ENCODE data around the gene ASTN2. TPM values are rescaled to one million over a fixed set of nuclear protein-coding genes. Genes with fewer than 3 reads are reported as not detected.

The ASTN2 gene
- polyA plus RNA-seq, 1 experiment: 12.8 TPM

DNA sequence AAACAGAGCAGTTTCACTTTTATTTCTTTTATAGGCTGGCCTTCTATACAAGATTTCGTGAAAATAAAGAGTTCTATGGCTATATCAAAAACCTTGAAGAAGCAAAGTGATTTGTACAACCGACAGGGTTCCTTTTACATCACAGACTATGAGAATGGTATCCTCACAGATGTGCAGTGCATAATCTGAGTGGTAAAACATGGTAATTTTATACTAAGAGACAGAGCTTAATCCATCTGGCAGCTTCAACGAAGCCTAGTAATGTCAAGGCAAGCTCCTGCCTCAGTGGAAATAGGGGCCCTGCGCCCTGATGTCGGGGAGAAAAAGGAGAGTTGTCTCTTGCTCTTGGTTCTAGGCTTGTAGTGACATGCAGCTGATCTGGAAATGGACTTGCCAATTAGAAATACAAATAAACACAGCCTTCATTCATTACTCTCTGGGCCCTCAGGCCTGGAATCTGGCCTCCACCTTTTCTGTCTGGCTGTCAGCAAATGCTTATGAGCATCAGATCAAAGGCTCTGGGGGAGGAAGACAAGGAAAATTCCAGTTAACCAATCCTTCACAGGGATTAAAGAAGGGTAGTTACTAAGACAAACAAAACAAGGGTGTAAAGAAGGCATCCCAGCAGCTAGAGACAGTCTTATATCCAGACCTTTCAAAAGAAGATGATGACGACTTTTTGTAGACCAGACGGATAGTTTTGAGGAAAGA lies 761.4 kb downstream of the ASTN2 start:
- H3K36me3 ChIP-seq (ENCODE audit: control insufficient read depth, insufficient read depth, low read length): no peaks in the 10 kb centered on the region
- CTCF ChIA-PET: interaction anchor here (1.5 kb wide), 1 partner anchor 63 kb away, joined by 3 read pairs; no protein-coding TSS in a partner anchor
- POLR2A ChIA-PET: no interaction called here
- H3K4me3 ChIP-seq (ENCODE audit: low read depth, low read length): no peak overlapping the region
- TF ChIP-seq, protein P1, sequence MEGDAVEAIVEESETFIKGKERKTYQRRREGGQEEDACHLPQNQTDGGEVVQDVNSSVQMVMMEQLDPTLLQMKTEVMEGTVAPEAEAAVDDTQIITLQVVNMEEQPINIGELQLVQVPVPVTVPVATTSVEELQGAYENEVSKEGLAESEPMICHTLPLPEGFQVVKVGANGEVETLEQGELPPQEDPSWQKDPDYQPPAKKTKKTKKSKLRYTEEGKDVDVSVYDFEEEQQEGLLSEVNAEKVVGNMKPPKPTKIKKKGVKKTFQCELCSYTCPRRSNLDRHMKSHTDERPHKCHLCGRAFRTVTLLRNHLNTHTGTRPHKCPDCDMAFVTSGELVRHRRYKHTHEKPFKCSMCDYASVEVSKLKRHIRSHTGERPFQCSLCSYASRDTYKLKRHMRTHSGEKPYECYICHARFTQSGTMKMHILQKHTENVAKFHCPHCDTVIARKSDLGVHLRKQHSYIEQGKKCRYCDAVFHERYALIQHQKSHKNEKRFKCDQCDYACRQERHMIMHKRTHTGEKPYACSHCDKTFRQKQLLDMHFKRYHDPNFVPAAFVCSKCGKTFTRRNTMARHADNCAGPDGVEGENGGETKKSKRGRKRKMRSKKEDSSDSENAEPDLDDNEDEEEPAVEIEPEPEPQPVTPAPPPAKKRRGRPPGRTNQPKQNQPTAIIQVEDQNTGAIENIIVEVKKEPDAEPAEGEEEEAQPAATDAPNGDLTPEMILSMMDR (IDR thresholded peaks at IDR 0.05; ENCODE audit: insufficient read depth, low read depth, low read length): no peak
- no peaks in the 10 kb centered on the region for H3K27me3 ChIP-seq (ENCODE audit: control insufficient read depth, insufficient read depth, low read length)
- DNase-seq (ENCODE audit: low read depth): no peak

DNA sequence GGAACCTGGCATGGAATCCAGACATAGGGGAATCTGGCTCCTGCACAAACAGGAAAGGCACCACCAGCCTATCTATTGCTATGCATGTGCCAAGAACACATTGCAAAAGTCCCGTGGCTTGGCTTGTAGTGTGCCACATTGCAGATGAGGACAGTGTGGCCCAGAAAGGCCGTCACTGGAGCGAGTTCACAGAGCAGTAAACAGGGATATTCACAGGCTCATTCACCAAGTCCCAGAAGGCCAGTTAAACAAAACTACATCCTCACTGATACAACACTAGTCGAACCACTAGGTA lies 767.4 kb downstream of the ASTN2 start:
- DNase-seq (ENCODE audit: low read depth): no peak
- Histone ChIP-seq H3K36me3 (ENCODE audit: control insufficient read depth, insufficient read depth, low read length) (no peaks in the 10 kb centered on the region), H3K4me3 (ENCODE audit: low read depth, low read length) (no peak overlapping the region), H3K27me3 (ENCODE audit: control insufficient read depth, insufficient read depth, low read length) (no peaks in the 10 kb centered on the region)
- TF ChIP-seq, protein P1 (IDR thresholded peaks at IDR 0.05; ENCODE audit: insufficient read depth, low read depth, low read length): no peak
- CTCF ChIA-PET: interaction anchor here (0.7 to 6.7 kb wide), 15 partner anchors 9 to 1064 kb away, joined by 3 to 60 read pairs (median 4); no protein-coding TSS in a partner anchor
- POLR2A ChIA-PET: no interaction called here

- H3K4me3 ChIP-seq (ENCODE audit: low read depth, low read length): no peak overlapping the region
- ChIA-PET POLR2A (no interaction called here), CTCF (interaction anchor here (0.7 to 6.7 kb wide), 17 partner anchors 9 to 1063 kb away, joined by 3 to 60 read pairs (median 4); no protein-coding TSS in a partner anchor)
- H3K36me3 ChIP-seq (ENCODE audit: control insufficient read depth, insufficient read depth, low read length): no peaks in the 10 kb centered on the region
- no peak for DNase-seq (ENCODE audit: low read depth)
- TF ChIP-seq, protein P1 (IDR thresholded peaks at IDR 0.05; ENCODE audit: insufficient read depth, low read depth, low read length): peak; percentile 73
- H3K27me3 ChIP-seq (ENCODE audit: control insufficient read depth, insufficient read depth, low read length): no peaks in the 10 kb centered on the region
These were observed 768.0 kb downstream of the ASTN2 start for GRCh38 chr9:116646661-116647514.

DNA sequence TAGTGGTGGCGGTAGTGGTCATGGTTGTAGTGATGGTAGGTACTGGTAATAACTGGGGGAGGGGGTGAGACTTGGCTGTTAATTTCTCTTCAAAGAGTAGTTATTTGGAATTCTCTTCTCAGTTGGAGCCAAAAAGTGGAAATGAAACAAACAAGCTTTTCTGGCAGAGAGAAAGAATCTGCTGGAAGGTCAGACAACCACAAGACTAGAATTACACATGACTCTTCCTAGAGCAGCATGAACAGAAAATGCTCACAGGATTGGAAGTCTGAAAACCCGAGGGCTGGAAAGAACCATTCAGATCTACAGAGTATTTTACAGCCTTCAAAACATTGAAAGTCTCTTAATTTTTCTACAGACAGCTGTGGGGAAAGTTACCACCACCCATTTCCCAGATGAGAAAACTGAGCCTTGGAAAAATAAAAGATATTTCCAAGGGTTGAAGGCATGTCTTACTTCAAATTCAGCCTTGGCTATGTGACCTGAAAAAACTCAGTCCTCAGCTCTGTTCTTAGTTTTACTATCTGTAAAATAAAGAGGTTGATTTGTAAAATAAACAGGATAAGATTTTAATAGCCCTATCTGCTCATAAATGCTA lies 770.7 kb downstream of the ASTN2 start:
- Histone ChIP-seq H3K36me3 (ENCODE audit: control insufficient read depth, insufficient read depth, low read length) (no peaks in the 10 kb centered on the region), H3K4me3 (ENCODE audit: low read depth, low read length) (no peak overlapping the region), H3K27me3 (ENCODE audit: control insufficient read depth, insufficient read depth, low read length) (no peaks in the 10 kb centered on the region)
- POLR2A ChIA-PET: no interaction called here
- CTCF ChIA-PET: interaction anchor here (0.7 to 6.7 kb wide), 6 partner anchors 11 to 1052 kb away, joined by 3 to 60 read pairs (median 4); no protein-coding TSS in a partner anchor
- peak; percentile 54 for DNase-seq (ENCODE audit: low read depth)
- TF ChIP-seq, protein P1 (IDR thresholded peaks at IDR 0.05; ENCODE audit: insufficient read depth, low read depth, low read length): no peak

DNA sequence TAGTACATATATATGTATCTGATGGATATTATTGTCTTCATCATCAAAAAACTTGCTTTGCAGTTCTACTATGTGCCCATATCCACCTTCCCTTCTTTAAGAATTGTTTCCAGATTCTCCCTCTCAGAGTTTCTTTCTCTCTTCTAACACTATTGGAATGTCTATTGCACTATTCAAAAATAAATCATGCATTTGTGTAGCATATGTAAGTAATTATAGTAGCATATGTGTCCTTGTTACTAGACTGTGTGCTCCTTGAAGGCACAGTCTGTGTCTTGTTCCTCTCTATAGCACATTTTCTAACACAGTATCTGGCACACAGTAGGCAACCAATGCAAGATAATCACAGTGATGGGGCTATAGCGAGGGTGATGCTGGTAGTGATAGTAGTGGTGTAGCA lies 771.2 kb downstream of the ASTN2 start:
- no peaks in the 10 kb centered on the region for H3K27me3 ChIP-seq (ENCODE audit: control insufficient read depth, insufficient read depth, low read length)
- POLR2A ChIA-PET: no interaction called here
- no peak overlapping the region for H3K4me3 ChIP-seq (ENCODE audit: low read depth, low read length)
- peak; percentile 35 for DNase-seq (ENCODE audit: low read depth)
- TF ChIP-seq, protein P1 (IDR thresholded peaks at IDR 0.05; ENCODE audit: insufficient read depth, low read depth, low read length): no peak
- no peaks in the 10 kb centered on the region for H3K36me3 ChIP-seq (ENCODE audit: control insufficient read depth, insufficient read depth, low read length)
- CTCF ChIA-PET: interaction anchor here (0.7 to 2.9 kb wide), 7 partner anchors 11 to 1052 kb away, joined by 3 to 10 read pairs (median 4); no protein-coding TSS in a partner anchor
